WERI-Rb-1 (cell line): ENCODE measurements around the gene CLCNKA.
"Not testable (repeated sequence)": the region's sequence is repeated elsewhere in the genome, so short reads cannot be mapped to it uniquely, and the experiment has no call there.

ENCODE experiments used
- DNase-seq: peaks from one replicate; pipeline ENCODE4 v3.0.0-alpha.2; 2020
- H3K27ac ChIP-seq: fragments of 250-450 bp; sonication (Bioruptor Pico); 2 replicates; pipeline ENCODE4 v1.5.1; 2020; ENCODE audit warnings: mild to moderate bottlenecking, moderate library complexity
- H3K27me3 ChIP-seq: fragments of 250-450 bp; sonication (Bioruptor Pico); 2 replicates; pipeline ENCODE4 v1.5.1; 2021; ENCODE audit warnings: mild to moderate bottlenecking, low read depth, moderate library complexity; ENCODE audit not compliant: insufficient read depth, severe bottlenecking
- H3K36me3 ChIP-seq: fragments of 250-450 bp; sonication (Bioruptor Pico); 2 replicates; pipeline ENCODE4 v1.5.1; 2020; ENCODE audit warnings: mild to moderate bottlenecking, moderate library complexity
- H3K4me3 ChIP-seq: 2 replicates; pipeline ENCODE4 v1.5.1; 2011; ENCODE audit warnings: low read depth, mild to moderate bottlenecking, control low read depth, low read length
- H3K9me3 ChIP-seq: fragments of 250-450 bp; sonication (Bioruptor Pico); 2 replicates; pipeline ENCODE4 v1.5.1; 2021; ENCODE audit warnings: mild to moderate bottlenecking, moderate library complexity; ENCODE audit not compliant: severe bottlenecking
- TF ChIP-seq, protein P1 (sequence below): IDR thresholded peaks from 2 replicates; pipeline ENCODE4 v1.5.1; 2011; ENCODE audit warnings: low read depth, mild to moderate bottlenecking, control low read depth, inconsistent platforms, low read length

The CLCNKA gene

DNA sequence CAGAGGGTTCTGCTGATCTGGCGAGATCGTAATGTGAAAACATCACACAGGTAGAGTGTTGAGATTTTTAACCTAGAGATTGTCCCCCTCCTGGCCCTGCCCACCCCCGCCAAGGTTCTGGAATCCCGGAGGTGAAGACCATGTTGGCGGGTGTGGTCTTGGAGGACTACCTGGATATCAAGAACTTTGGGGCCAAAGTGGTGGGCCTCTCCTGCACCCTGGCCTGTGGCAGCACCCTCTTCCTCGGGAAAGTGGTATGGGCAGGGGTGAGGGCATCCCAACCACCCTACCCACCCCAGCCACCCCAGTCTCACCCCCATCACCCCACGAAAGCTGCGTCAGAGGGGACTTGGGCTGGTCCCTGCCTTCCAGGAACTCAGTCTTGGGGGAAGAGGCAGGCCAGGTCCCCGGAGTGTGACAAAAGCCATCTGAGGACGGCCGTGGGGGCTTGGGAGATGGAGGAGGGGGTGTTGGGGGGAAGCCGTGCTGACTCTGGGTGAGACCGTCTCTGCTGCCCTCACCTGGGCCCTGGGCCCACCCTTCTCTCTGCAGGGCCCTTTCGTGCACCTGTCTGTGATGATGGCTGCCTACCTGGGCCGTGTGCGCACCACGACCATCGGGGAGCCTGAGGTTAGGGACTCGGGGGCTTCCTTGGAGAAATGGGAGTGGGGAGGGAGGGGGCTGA is 26.1 kb downstream of the CLCNKA start:
- H3K9me3 ChIP-seq: no peaks in the 10 kb centered on the region
- no peak for DNase-seq

DNA sequence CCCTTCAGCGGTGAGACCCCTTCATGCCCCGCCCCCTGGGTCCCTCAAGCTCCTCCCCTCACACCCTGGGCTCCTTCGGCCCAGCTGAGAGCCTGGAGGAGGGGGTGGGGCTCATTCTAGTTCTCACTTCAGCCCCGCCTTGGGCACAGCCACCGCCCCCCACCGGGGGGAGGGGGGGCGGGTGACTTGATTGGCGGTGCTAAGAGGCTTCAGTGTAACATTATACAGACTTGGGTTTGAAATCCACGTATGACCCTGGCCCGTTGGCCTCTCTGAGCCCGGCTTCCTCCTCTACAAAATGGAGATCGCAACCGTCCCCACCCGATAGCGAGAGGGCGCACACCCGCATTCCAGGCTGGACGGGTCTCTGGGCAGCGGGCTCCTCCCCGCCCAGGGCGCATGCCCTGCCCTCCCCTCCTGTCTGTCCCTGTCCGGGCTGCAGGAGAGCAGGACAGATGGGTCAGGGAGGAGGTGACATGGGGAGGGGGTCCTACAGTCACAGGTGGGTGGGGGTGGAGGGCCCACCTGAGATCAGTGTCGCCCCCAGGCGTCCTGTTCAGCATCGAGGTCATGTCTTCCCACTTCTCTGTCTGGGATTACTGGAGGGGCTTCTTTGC is 26.8 kb downstream of the CLCNKA start:
- no peak overlapping the region for H3K4me3 ChIP-seq
- no peaks in the 10 kb centered on the region for H3K27me3 ChIP-seq
- H3K36me3 ChIP-seq: no peaks in the 10 kb centered on the region
- peak; percentile 60 for DNase-seq
- TF ChIP-seq, protein P1, sequence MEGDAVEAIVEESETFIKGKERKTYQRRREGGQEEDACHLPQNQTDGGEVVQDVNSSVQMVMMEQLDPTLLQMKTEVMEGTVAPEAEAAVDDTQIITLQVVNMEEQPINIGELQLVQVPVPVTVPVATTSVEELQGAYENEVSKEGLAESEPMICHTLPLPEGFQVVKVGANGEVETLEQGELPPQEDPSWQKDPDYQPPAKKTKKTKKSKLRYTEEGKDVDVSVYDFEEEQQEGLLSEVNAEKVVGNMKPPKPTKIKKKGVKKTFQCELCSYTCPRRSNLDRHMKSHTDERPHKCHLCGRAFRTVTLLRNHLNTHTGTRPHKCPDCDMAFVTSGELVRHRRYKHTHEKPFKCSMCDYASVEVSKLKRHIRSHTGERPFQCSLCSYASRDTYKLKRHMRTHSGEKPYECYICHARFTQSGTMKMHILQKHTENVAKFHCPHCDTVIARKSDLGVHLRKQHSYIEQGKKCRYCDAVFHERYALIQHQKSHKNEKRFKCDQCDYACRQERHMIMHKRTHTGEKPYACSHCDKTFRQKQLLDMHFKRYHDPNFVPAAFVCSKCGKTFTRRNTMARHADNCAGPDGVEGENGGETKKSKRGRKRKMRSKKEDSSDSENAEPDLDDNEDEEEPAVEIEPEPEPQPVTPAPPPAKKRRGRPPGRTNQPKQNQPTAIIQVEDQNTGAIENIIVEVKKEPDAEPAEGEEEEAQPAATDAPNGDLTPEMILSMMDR: no peak
- H3K9me3 ChIP-seq: no peaks in the 10 kb centered on the region
- no peak overlapping the region for H3K27ac ChIP-seq

More for the DNA sequence above, 26.1 kb downstream of the CLCNKA start:
- H3K27me3 ChIP-seq: no peaks in the 10 kb centered on the region
- H3K4me3 ChIP-seq: no peak overlapping the region
- TF ChIP-seq, protein P1: no peak
- H3K36me3 ChIP-seq: no peaks in the 10 kb centered on the region
- no peak overlapping the region for H3K27ac ChIP-seq

DNA sequence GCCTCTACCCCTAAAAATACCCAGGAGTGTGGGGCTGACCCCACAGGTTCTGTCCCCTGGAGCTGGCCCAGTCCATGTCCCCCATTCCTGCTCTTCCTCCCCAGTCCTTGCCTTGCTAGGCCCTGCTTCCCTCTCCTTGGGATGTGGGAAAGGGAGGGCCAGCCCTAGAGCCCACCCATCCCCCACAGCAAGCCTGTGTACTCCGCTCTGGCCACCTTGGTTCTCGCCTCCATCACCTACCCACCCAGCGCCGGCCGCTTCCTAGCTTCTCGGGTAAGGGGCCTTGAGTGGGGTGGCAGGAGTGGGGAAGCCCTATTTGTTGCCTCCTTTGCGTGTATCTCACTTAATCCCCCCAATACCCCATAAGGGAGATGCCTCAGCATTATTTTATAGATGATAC is 28.5 kb downstream of the CLCNKA start:
- H3K9me3 ChIP-seq: no peaks in the 10 kb centered on the region
- no peak overlapping the region for H3K27ac ChIP-seq
- H3K36me3 ChIP-seq: no peaks in the 10 kb centered on the region
- TF ChIP-seq, protein P1: no peak
- H3K27me3 ChIP-seq: no peaks in the 10 kb centered on the region
- H3K4me3 ChIP-seq: no peak overlapping the region
- DNase-seq: no peak

DNA sequence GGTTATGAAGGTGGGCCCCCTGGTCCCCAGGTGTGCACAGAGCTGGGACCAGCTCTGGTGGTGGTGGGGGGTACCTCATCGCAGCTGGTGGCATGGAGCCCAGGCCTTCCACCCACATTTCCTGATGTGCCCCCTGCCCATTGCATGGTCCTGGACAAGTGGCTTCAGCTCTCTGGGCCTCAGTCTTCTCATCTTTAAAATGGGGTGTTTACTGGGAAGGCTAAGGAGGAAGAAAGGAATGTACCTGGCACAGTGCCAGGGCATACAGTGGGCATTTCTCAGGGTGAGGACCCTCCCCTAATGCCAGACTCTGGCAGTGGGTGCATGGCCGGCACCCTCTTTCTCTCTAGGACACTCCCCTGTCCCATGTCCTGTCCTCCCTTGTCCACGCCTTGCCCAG is 29.2 kb downstream of the CLCNKA start:
- no peak overlapping the region for H3K4me3 ChIP-seq
- H3K9me3 ChIP-seq: no peaks in the 10 kb centered on the region
- no peaks in the 10 kb centered on the region for H3K36me3 ChIP-seq
- DNase-seq: no peak
- no peaks in the 10 kb centered on the region for H3K27me3 ChIP-seq
- no peak overlapping the region for H3K27ac ChIP-seq
- TF ChIP-seq, protein P1: no peak

DNA sequence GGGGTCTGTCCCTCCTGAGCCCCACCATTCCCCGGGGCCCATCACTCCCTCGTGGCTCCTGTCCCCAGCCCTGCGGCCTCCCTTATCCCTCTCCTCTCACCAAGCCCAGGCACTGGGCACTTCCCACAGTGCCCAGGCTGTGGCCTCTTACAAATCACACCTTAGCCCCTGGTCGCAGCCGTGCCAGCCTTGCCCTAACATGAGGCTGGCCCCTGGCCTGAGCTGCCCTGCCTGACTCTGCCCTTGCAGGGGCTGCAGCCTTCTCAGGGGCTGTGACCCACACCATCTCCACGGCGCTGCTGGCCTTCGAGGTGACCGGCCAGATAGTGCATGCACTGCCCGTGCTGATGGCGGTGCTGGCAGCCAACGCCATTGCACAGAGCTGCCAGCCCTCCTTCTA is 30.1 kb downstream of the CLCNKA start:
- not testable (repeated sequence) for H3K27ac ChIP-seq

DNA sequence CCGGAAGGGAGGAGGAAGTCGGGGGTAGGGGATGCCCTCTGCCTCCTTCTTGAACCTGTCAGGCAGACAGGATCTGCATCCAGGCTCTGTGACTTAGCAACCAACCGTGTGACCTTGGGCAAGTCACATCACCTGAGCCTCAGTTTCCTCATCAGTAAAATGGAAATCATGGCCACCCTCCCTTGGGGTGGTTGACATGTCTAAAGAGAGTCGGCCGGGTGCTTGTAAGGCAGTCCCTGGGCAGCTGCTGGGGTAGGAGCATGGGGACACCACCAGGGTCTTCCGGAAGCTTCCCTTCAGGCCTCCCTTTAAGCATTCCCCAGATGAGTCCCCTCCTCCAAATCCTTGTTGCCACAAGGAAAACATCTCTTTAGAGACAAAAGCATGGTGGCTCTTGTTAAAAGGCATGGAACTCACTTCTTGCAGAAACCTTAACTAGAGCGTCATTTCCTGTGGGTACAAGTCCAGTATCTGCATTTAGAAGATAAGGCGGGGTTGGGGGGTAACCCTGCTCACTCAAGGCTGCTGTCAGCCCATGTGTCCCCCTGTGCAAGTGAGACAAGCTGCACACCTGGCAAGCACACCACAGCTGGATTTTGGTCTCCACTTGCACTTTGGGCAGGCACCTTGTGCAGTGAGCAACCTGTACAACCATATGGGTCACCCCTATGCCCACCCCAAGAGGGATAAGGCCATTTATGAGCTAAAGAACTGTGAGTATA is 32.1 kb downstream of the CLCNKA start:
- no peaks in the 10 kb centered on the region for H3K9me3 ChIP-seq
- TF ChIP-seq, protein P1: no peak
- no peaks in the 10 kb centered on the region for H3K27me3 ChIP-seq
- no peak overlapping the region for H3K27ac ChIP-seq
- no peak for DNase-seq
- no peak overlapping the region for H3K4me3 ChIP-seq
- H3K36me3 ChIP-seq: no peaks in the 10 kb centered on the region

More for the DNA sequence above, 30.1 kb downstream of the CLCNKA start:
- not testable (repeated sequence) for H3K36me3 ChIP-seq, H3K4me3 ChIP-seq, DNase-seq, H3K27me3 ChIP-seq, H3K9me3 ChIP-seq
